IMR-90 (cell line): ENCODE data around the gene PIK3R3. TPM values are rescaled to one million over a fixed set of nuclear protein-coding genes. Genes with fewer than 3 reads are reported as not detected.

Experiments
- ATAC-seq: fragments of 200-7000 bp; cut with Tn5 transposase; 2 replicates; pipeline ENCODE4 v1.9.1; 2020; ENCODE audit warnings: low read depth, mild to moderate bottlenecking, moderate library complexity
- BruUV-seq: library from RNA; stranded (reverse); fragments of 400-500 nt; replicated peaks from 2 replicates; lab custom pipeline; 2021; lab: Mats Ljungman, UMichigan
- CTCF ChIA-PET: fragments of 300-600 bp; formaldehyde crosslinking; extraction: SDS; loops from one replicate; lab custom pipeline; 2021; ENCODE audit warnings: antibody characterized with exemption; lab: Yijun Ruan, JAX
- POLR2A ChIA-PET: fragments of 300-600 bp; sonication (Branson Sonifier 250); formaldehyde crosslinking; loops from one replicate; lab custom pipeline; 2022; ENCODE audit warnings: antibody characterized with exemption; ENCODE audit not compliant: unreplicated experiment; lab: Charles Lee
- DNase-seq: peaks from one replicate; pipeline ENCODE4 v3.0.0; 2013
- H2AFZ ChIP-seq: replicated peaks from 2 replicates; pipeline ENCODE3; 2013; ENCODE audit warnings: low read length, mild to moderate bottlenecking; ENCODE audit not compliant: poor library complexity
- H2AK5ac ChIP-seq: 2 replicates; pipeline ENCODE4 v1.6.1; 2013; ENCODE audit warnings: low read depth, low read length, inconsistent platforms
- H2AK9ac ChIP-seq: replicated peaks from 2 replicates; pipeline ENCODE3; 2013; ENCODE audit warnings: mild to moderate bottlenecking, low read depth, low read length, moderate library complexity; ENCODE audit not compliant: poor library complexity
- H2BK120ac ChIP-seq: 2 replicates; pipeline ENCODE4 v1.6.1; 2013; ENCODE audit warnings: low read depth, low read length, inconsistent platforms
- H2BK15ac ChIP-seq: 3 replicates; pipeline ENCODE4 v1.6.1; 2013; ENCODE audit warnings: low read depth, low read length, inconsistent platforms
- H2BK20ac ChIP-seq: 2 replicates; pipeline ENCODE4 v1.6.1; 2013; ENCODE audit warnings: low read depth, mild to moderate bottlenecking, inconsistent platforms, low read length, moderate library complexity
- H2BK5ac ChIP-seq: 2 replicates; pipeline ENCODE4 v1.6.1; 2013; ENCODE audit warnings: mild to moderate bottlenecking, low read depth, low read length, inconsistent platforms; ENCODE audit not compliant: poor library complexity, severe bottlenecking
- H3K14ac ChIP-seq: replicated peaks from 2 replicates; pipeline ENCODE4 v1.6.1; 2013; ENCODE audit warnings: low read depth, low read length, inconsistent platforms
- H3K18ac ChIP-seq: 2 replicates; pipeline ENCODE4 v1.6.1; 2013; ENCODE audit warnings: low read depth, low read length, control low read depth
- H3K23ac ChIP-seq: 2 replicates; pipeline ENCODE4 v1.6.1; 2013; ENCODE audit warnings: low read depth, low read length, inconsistent platforms
- H3K27ac ChIP-seq: 2 replicates; pipeline ENCODE4 v1.5.1; 2013; ENCODE audit warnings: mild to moderate bottlenecking, control low read depth, low read length; ENCODE audit not compliant: insufficient read depth
- H3K27me3 ChIP-seq: 2 replicates; pipeline ENCODE4 v1.6.1; 2013; ENCODE audit warnings: low read length; ENCODE audit not compliant: control insufficient read depth, insufficient read depth
- H3K36me3 ChIP-seq: 2 replicates; pipeline ENCODE4 v1.6.1; 2013; ENCODE audit warnings: low read length, mixed read lengths; ENCODE audit not compliant: control insufficient read depth, insufficient read depth
- H3K4ac ChIP-seq: 2 replicates; pipeline ENCODE4 v1.6.1; 2013; ENCODE audit warnings: low read depth, low read length, inconsistent platforms
- H3K4me1 ChIP-seq: 2 replicates; pipeline ENCODE4 v1.6.1; 2013; ENCODE audit warnings: low read length, mixed read lengths; ENCODE audit not compliant: control insufficient read depth, insufficient read depth
- H3K4me2 ChIP-seq: 2 replicates; pipeline ENCODE4 v1.6.1; 2013; ENCODE audit warnings: low read depth, mild to moderate bottlenecking, control low read depth, low read length, moderate library complexity
- H3K4me3 ChIP-seq: 2 replicates; pipeline ENCODE4 v1.5.1; 2013; ENCODE audit warnings: low read depth, mild to moderate bottlenecking, control low read depth, low read length, moderate library complexity; ENCODE audit not compliant: insufficient read depth
- H3K56ac ChIP-seq: 2 replicates; pipeline ENCODE4 v1.6.1; 2013; ENCODE audit warnings: low read length, inconsistent platforms; ENCODE audit not compliant: insufficient read depth; ENCODE audit errors: extremely low read depth
- H3K79me1 ChIP-seq, 2 experiments: 2 replicates each; pipeline ENCODE4 v1.6.1; 2013; ENCODE audit warnings: low read length in 2 of 2, inconsistent platforms in 1 of 2, low read depth in 1 of 2
- H3K9ac ChIP-seq: 2 replicates; pipeline ENCODE4 v1.6.1; 2013; ENCODE audit warnings: low read depth, low read length, control low read depth
- H3K9me1 ChIP-seq: 2 replicates; pipeline ENCODE4 v1.6.1; 2013; ENCODE audit warnings: low read length, inconsistent platforms; ENCODE audit not compliant: insufficient read depth
- H3K9me3 ChIP-seq: 2 replicates; pipeline ENCODE4 v1.6.1; 2013; ENCODE audit warnings: low read length; ENCODE audit not compliant: control insufficient read depth, insufficient read depth
- H4K20me1 ChIP-seq: 2 replicates; pipeline ENCODE4 v1.6.1; 2013; ENCODE audit warnings: low read length, inconsistent platforms; ENCODE audit not compliant: insufficient read depth
- H4K5ac ChIP-seq: 2 replicates; pipeline ENCODE4 v1.6.1; 2013; ENCODE audit warnings: mild to moderate bottlenecking, low read depth, low read length, control low read depth
- H4K8ac ChIP-seq, 2 experiments: 2 replicates each; pipeline ENCODE4 v1.6.1; 2013; ENCODE audit warnings: low read depth in 2 of 2, low read length in 2 of 2, control low read depth in 1 of 2, inconsistent platforms in 1 of 2
- H4K91ac ChIP-seq: 2 replicates; pipeline ENCODE4 v1.6.1; 2013; ENCODE audit warnings: low read depth, low read length, inconsistent platforms; ENCODE audit not compliant: insufficient read depth
- BHLHE40 ChIP-seq: fragments of 150-350 bp; IDR thresholded peaks from 2 replicates; pipeline ENCODE4 v1.6.1; 2016; ENCODE audit warnings: mild to moderate bottlenecking, low read depth, low read length
- FOS ChIP-seq: fragments of 150-350 bp; IDR thresholded peaks from 2 replicates; pipeline ENCODE4 v1.6.1; 2016; ENCODE audit warnings: low read depth, low read length
- MAZ ChIP-seq: IDR thresholded peaks from 2 replicates; pipeline ENCODE4 v1.6.1; 2012; ENCODE audit warnings: low read depth, mild to moderate bottlenecking, low read length, improper control_type of control experiment, moderate library complexity, borderline replicate concordance
- RAD21 ChIP-seq: IDR thresholded peaks from 2 replicates; pipeline ENCODE4 v1.6.1; 2012; ENCODE audit warnings: low read length, improper control_type of control experiment
- SMC3 ChIP-seq: fragments of 150-350 bp; IDR thresholded peaks from 2 replicates; pipeline ENCODE4 v1.6.1; 2016; ENCODE audit warnings: low read depth, mild to moderate bottlenecking, antibody characterized with exemption, low read length, moderate library complexity
- dilution Hi-C: fragments of 300-500 bp; cut with HindIII; formaldehyde crosslinking; loops from one replicate; pipeline ENCODE4 v1.14.3; 2018; ENCODE audit warnings: low sequenced_read_pairs; ENCODE audit not compliant: unreplicated experiment
- in situ Hi-C: fragments of 300-500 bp; cut with MboI; formaldehyde crosslinking; loops from 3 replicates; pipeline ENCODE4 v1.14.3; 2019; ENCODE audit warnings: low sequenced_read_pairs, inconsistent platforms, mixed read lengths
- intact Hi-C: fragments of 100-400 bp; cut with micrococcal nuclease; formaldehyde crosslinking; loops from 2 replicates; pipeline ENCODE4 v1.10.0; 2022
- polyA plus RNA-seq, 3 experiments: library from polyadenylated mRNA; depleted of rRNA; stranded (reverse); fragments of >200 nt; gene quantifications; 2 replicates each; pipeline ENCODE4 v1.2.3, GENCODE V29; 2012; ENCODE audit warnings: low replicate concordance in 1 of 3
- total RNA-seq: library from RNA; depleted of rRNA; stranded (reverse); fragments of >200 nt; gene quantifications from 2 replicates; pipeline ENCODE4 v1.2.3, GENCODE V29; 2012

PIK3R3 gene
- total and polyA plus RNA-seq, 2 of the 4 experiments (the other 2 are of a cell fraction) = 5.3 to 9.9 TPM

- no peak overlapping the region for H2AFZ ChIP-seq
- CTCF ChIA-PET = no interaction called here
These were observed 13.6 kb downstream of the PIK3R3 start for GRCh38 chr1:46118856-46119255.

More at GRCh38 chr1:46118856-46119255, 13.6 kb downstream of the PIK3R3 start:
- Histone ChIP-seq H2BK15ac (no peak overlapping the region), H2BK5ac (no peak overlapping the region), H3K4me3 (no peak overlapping the region), H4K20me1 (no peaks in the 10 kb centered on the region), H3K27me3 (no peaks in the 10 kb centered on the region), H3K36me3 (no peaks in the 10 kb centered on the region), H3K56ac (no peak overlapping the region), H3K9ac (no peak overlapping the region), H3K23ac (no peak overlapping the region), H3K4me2 (no peak overlapping the region), H3K14ac (no peak overlapping the region), H2BK120ac (no peak overlapping the region), H3K18ac (no peak overlapping the region), H2AK9ac (no peak overlapping the region), H3K9me3 (no peaks in the 10 kb centered on the region), H2BK20ac (no peak overlapping the region), H3K27ac (no peak overlapping the region), H3K9me1 (no peaks in the 10 kb centered on the region), H3K4ac (no peak overlapping the region), H3K4me1 (no peaks in the 10 kb centered on the region), H4K91ac (no peak overlapping the region), H4K8ac (no peak overlapping the region), H4K5ac (no peak overlapping the region), H2AK5ac (no peak overlapping the region), H3K79me1 (peaks cover 0 to 16% of the 10 kb centered on the region in 2 experiments; a peak in 2 of 4 replicates)
- no peak for DNase-seq
- dilution Hi-C loops = no loop called here
- TF ChIP-seq BHLHE40 = no peak
- TF ChIP-seq MAZ = no peak
- TF ChIP-seq RAD21 = no peak
- TF ChIP-seq FOS = no peak
- TF ChIP-seq SMC3 = no peak
- BruUV-seq = no TSS peak
- intact Hi-C loops = loop anchor here (5.0 kb wide), 1 partner anchor 42 kb away; no protein-coding TSS in a partner anchor
- no peak for ATAC-seq
- in situ Hi-C loops = no loop called here
- POLR2A ChIA-PET = no interaction called here
